Liver (tissue), 2 donors: ENCODE data around the gene SORL1-AS1.

Source experiments
- YY1 ChIP-seq: IDR thresholded peaks from 2 replicates; pipeline ENCODE4 v1.6.1; 2016; ENCODE audit warnings: antibody characterized with exemption, mild to moderate bottlenecking
- ZBTB33 ChIP-seq: IDR thresholded peaks from 2 replicates; pipeline ENCODE4 v1.6.1; 2016; ENCODE audit warnings: antibody characterized with exemption
- TF ChIP-seq, protein P1 (sequence below): fragments of 150-350 bp; IDR thresholded peaks from 2 replicates; pipeline ENCODE4 v1.5.1; 2017; ENCODE audit warnings: improper control_type of control experiment, low read depth, low read length; ENCODE audit not compliant: missing input control
- TF ChIP-seq, protein P2 (sequence below): IDR thresholded peaks from 2 replicates; pipeline ENCODE4 v1.6.1; 2016; ENCODE audit warnings: antibody characterized with exemption, mild to moderate bottlenecking
- donor health status: healthy.

DNA sequence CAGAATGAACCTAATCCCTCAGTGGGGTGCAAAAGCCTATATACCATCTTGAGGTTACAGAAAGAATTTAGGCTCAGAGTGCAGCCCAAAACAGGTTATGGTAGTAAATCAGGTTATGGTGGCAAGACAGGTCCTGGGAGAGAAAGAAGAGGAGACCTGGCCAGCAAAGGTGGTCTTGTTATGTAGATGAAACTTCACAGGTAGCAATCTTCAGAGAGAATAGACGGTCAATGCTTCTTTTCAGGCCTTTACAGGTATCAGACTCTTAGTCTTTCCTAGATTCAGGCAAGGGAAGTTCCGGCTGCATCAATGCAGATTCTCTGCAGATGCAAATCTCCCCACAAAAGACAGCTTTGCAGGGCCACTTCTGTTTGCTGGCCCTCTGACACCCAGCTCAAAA, 46.5 kb downstream of the SORL1-AS1 start:
- TF ChIP-seq, protein P1, sequence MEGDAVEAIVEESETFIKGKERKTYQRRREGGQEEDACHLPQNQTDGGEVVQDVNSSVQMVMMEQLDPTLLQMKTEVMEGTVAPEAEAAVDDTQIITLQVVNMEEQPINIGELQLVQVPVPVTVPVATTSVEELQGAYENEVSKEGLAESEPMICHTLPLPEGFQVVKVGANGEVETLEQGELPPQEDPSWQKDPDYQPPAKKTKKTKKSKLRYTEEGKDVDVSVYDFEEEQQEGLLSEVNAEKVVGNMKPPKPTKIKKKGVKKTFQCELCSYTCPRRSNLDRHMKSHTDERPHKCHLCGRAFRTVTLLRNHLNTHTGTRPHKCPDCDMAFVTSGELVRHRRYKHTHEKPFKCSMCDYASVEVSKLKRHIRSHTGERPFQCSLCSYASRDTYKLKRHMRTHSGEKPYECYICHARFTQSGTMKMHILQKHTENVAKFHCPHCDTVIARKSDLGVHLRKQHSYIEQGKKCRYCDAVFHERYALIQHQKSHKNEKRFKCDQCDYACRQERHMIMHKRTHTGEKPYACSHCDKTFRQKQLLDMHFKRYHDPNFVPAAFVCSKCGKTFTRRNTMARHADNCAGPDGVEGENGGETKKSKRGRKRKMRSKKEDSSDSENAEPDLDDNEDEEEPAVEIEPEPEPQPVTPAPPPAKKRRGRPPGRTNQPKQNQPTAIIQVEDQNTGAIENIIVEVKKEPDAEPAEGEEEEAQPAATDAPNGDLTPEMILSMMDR = no peak
- TF ChIP-seq ZBTB33 (no peak), YY1 (no peak)
- TF ChIP-seq, protein P2, sequence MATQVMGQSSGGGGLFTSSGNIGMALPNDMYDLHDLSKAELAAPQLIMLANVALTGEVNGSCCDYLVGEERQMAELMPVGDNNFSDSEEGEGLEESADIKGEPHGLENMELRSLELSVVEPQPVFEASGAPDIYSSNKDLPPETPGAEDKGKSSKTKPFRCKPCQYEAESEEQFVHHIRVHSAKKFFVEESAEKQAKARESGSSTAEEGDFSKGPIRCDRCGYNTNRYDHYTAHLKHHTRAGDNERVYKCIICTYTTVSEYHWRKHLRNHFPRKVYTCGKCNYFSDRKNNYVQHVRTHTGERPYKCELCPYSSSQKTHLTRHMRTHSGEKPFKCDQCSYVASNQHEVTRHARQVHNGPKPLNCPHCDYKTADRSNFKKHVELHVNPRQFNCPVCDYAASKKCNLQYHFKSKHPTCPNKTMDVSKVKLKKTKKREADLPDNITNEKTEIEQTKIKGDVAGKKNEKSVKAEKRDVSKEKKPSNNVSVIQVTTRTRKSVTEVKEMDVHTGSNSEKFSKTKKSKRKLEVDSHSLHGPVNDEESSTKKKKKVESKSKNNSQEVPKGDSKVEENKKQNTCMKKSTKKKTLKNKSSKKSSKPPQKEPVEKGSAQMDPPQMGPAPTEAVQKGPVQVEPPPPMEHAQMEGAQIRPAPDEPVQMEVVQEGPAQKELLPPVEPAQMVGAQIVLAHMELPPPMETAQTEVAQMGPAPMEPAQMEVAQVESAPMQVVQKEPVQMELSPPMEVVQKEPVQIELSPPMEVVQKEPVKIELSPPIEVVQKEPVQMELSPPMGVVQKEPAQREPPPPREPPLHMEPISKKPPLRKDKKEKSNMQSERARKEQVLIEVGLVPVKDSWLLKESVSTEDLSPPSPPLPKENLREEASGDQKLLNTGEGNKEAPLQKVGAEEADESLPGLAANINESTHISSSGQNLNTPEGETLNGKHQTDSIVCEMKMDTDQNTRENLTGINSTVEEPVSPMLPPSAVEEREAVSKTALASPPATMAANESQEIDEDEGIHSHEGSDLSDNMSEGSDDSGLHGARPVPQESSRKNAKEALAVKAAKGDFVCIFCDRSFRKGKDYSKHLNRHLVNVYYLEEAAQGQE = no peak
